Astrocyte (in vitro differentiated cells and primary cell): ENCODE measurements around the gene CPTP. TPM values are rescaled to one million over a fixed set of nuclear protein-coding genes. Genes with fewer than 3 reads are reported as not detected.
A peak's percentile ranks its signal among the peaks of the same experiment; 100 is the strongest.

Experiments used
- DNase-seq: peaks from one replicate; pipeline ENCODE4 v3.0.0-alpha.2; 2010; ENCODE audit warnings: low read depth
- FAIRE-seq: peaks from 2 replicates; lab custom pipeline; 2011; peaks lifted over from hg19 to GRCh38; lab: Jason Lieb, UNC
- H2AFZ ChIP-seq: 2 replicates; pipeline ENCODE4 v1.6.0; 2012; ENCODE audit warnings: low read depth, low read length, inconsistent platforms
- H3K27ac ChIP-seq: 2 replicates; pipeline ENCODE4 v1.5.1; 2011; ENCODE audit warnings: low read depth, low read length, inconsistent platforms
- H3K27me3 ChIP-seq: 2 replicates; pipeline ENCODE4 v1.6.0; 2011; ENCODE audit warnings: low read length, inconsistent platforms; ENCODE audit not compliant: insufficient read depth
- H3K36me3 ChIP-seq: 2 replicates; pipeline ENCODE4 v1.5.1; 2011; ENCODE audit warnings: low read length, inconsistent platforms; ENCODE audit not compliant: insufficient read depth
- H3K4me1 ChIP-seq: 2 replicates; pipeline ENCODE4 v1.5.1; 2011; ENCODE audit warnings: low read length, inconsistent platforms; ENCODE audit not compliant: insufficient read depth
- H3K4me2 ChIP-seq: 2 replicates; pipeline ENCODE4 v1.6.0; 2012; ENCODE audit warnings: low read length, inconsistent platforms
- H3K4me3 ChIP-seq: 2 replicates; pipeline ENCODE4 v1.5.1; 2011; ENCODE audit warnings: low read depth, mild to moderate bottlenecking, low read length, inconsistent platforms; ENCODE audit not compliant: insufficient read depth
- H3K79me2 ChIP-seq: 2 replicates; pipeline ENCODE4 v1.6.0; 2012; ENCODE audit warnings: mild to moderate bottlenecking, low read length, inconsistent platforms; ENCODE audit not compliant: insufficient read depth
- H3K9ac ChIP-seq: 2 replicates; pipeline ENCODE4 v1.6.0; 2012; ENCODE audit warnings: mild to moderate bottlenecking, low read length, inconsistent platforms
- H3K9me3 ChIP-seq: 2 replicates; pipeline ENCODE4 v1.5.1; 2012; ENCODE audit warnings: low read depth, mild to moderate bottlenecking, low read length, inconsistent platforms; ENCODE audit not compliant: insufficient read depth
- H4K20me1 ChIP-seq: 2 replicates; pipeline ENCODE4 v1.6.0; 2012; ENCODE audit warnings: low read length, inconsistent platforms; ENCODE audit not compliant: insufficient read depth
- H3K27ac Mint-ChIP-seq: one replicate; pipeline ENCODE4 v1.8.0; 2021; ENCODE audit warnings: mild to moderate bottlenecking, mixed read lengths; ENCODE audit not compliant: unreplicated experiment
- H3K27me3 Mint-ChIP-seq: one replicate; pipeline ENCODE4 v1.8.0; 2021; ENCODE audit warnings: low read depth, mixed read lengths; ENCODE audit not compliant: unreplicated experiment
- H3K36me3 Mint-ChIP-seq: one replicate; pipeline ENCODE4 v1.8.0; 2021; ENCODE audit warnings: low read depth, mixed read lengths; ENCODE audit not compliant: unreplicated experiment
- H3K4me1 Mint-ChIP-seq: one replicate; pipeline ENCODE4 v1.8.0; 2021; ENCODE audit warnings: low read depth, mixed read lengths; ENCODE audit not compliant: unreplicated experiment
- H3K4me3 Mint-ChIP-seq: one replicate; pipeline ENCODE4 v1.8.0; 2021; ENCODE audit warnings: mild to moderate bottlenecking, moderate library complexity, mixed read lengths; ENCODE audit not compliant: unreplicated experiment
- H3K9me3 Mint-ChIP-seq: one replicate; pipeline ENCODE4 v1.8.0; 2021; ENCODE audit warnings: mild to moderate bottlenecking, mixed read lengths; ENCODE audit not compliant: unreplicated experiment
- EZH2 ChIP-seq: IDR thresholded peaks from 2 replicates; pipeline ENCODE4 v1.6.1; 2012; ENCODE audit warnings: mild to moderate bottlenecking, low read length, inconsistent platforms; ENCODE audit not compliant: insufficient read depth
- total RNA-seq: library from RNA; stranded (reverse); gene quantifications from 2 replicates; pipeline ENCODE4 v1.2.1, GENCODE V29; 2021
- TF ChIP-seq, protein P1 (sequence below): IDR thresholded peaks from 2 replicates; pipeline ENCODE4 v1.5.1; 2011; ENCODE audit warnings: low read depth, mild to moderate bottlenecking, inconsistent platforms, low read length, moderate library complexity; ENCODE audit not compliant: insufficient read depth

Gene CPTP
- total RNA-seq, 1 donor from 2014 or later = 28.5 TPM

DNA sequence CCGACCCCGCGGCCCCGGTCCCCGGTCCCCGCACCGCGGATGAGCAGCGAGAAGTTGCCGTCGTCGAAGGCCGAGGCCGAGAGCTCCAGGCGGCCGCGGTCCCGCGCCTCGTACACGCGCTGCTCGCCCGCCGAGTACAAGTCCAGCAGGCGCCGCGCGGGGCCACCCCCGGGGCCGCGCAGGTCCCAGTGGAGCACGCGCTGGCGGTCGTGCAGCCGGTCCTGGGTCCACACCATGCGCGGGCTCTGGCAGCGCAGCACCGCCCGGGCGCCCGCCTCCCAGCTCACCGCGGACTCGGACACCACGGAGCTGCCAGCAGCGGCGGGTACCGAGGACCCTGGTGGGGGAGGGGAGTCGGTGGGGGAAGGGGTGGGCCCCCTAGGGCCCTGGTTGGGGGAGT lies 30.8 kb downstream of the CPTP start:
- DNase-seq = no peak
- Histone ChIP-seq H2AFZ (no peak overlapping the region), H3K9me3 (no peaks in the 10 kb centered on the region), H3K4me1 (peaks cover 36% of the 10 kb centered on the region), H3K27ac (no peak overlapping the region), H4K20me1 (peaks cover 48% of the 10 kb centered on the region), H3K27me3 (no peaks in the 10 kb centered on the region), H3K36me3 (peaks cover 11% of the 10 kb centered on the region), H3K79me2 (peaks cover 51% of the 10 kb centered on the region), H3K4me3 (no peak overlapping the region), H3K4me2 (peak overlapping the region; percentile 97), H3K9ac (no peak overlapping the region)
- Mint-ChIP-seq H3K36me3 (peaks cover 6% of the 10 kb centered on the region), H3K9me3 (no peaks in the 10 kb centered on the region), H3K4me1 (peaks cover 20% of the 10 kb centered on the region), H3K27me3 (peaks cover 2% of the 10 kb centered on the region), H3K4me3 (no peak overlapping the region), H3K27ac (no peak overlapping the region)
- TF ChIP-seq EZH2 = no peak
- no peak for FAIRE-seq

DNA sequence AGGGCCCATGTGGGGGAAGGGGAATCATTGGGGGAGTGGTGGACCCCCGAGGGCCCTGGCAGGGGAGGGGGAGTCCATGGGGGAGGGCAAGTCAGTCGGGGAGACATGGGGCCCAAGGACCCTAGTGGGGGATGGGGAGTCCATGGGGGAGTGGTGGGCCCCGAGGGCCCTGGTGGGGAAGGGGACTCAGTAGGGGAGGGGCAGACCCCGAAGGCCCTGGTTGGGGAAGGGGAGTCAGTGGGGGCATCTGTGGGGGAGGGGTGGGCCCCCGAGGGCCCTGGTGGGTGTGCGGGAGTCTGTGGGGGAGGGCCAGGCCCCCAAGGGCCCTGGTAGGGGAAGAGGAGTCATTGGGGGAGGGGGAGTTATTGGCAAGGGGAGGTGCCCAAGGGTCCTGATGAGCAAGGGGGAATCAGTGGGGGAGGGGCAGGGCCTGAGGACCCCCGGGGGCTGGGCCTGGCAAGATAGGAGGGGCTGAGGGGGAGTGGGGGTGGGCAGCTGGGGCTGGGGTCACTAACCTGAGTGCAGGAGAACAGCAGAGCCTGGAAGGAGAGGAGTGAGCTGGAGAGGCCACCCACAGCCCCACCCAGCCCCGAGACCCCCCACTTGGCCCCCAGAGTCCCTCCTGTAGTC lies 31.7 kb downstream of the CPTP start:
- FAIRE-seq (no peak), DNase-seq (no peak)
- Mint-ChIP-seq H3K4me1 (peaks cover 27% of the 10 kb centered on the region), H3K36me3 (peaks cover 6% of the 10 kb centered on the region), H3K4me3 (peak overlapping the region; percentile 83), H3K27ac (no peak overlapping the region), H3K9me3 (no peaks in the 10 kb centered on the region), H3K27me3 (peaks cover 2% of the 10 kb centered on the region)
- Histone ChIP-seq H3K79me2 (peaks cover 51% of the 10 kb centered on the region), H4K20me1 (peaks cover 48% of the 10 kb centered on the region), H3K4me1 (peaks cover 44% of the 10 kb centered on the region), H3K9me3 (no peaks in the 10 kb centered on the region), H3K36me3 (peaks cover 11% of the 10 kb centered on the region), H3K9ac (peak overlapping the region; percentile 95), H3K27ac (no peak overlapping the region), H2AFZ (no peak overlapping the region), H3K4me2 (peak overlapping the region; percentile 97), H3K27me3 (no peaks in the 10 kb centered on the region), H3K4me3 (peak overlapping the region; percentile 83)
- TF ChIP-seq, protein P1, sequence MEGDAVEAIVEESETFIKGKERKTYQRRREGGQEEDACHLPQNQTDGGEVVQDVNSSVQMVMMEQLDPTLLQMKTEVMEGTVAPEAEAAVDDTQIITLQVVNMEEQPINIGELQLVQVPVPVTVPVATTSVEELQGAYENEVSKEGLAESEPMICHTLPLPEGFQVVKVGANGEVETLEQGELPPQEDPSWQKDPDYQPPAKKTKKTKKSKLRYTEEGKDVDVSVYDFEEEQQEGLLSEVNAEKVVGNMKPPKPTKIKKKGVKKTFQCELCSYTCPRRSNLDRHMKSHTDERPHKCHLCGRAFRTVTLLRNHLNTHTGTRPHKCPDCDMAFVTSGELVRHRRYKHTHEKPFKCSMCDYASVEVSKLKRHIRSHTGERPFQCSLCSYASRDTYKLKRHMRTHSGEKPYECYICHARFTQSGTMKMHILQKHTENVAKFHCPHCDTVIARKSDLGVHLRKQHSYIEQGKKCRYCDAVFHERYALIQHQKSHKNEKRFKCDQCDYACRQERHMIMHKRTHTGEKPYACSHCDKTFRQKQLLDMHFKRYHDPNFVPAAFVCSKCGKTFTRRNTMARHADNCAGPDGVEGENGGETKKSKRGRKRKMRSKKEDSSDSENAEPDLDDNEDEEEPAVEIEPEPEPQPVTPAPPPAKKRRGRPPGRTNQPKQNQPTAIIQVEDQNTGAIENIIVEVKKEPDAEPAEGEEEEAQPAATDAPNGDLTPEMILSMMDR = no peak

DNA sequence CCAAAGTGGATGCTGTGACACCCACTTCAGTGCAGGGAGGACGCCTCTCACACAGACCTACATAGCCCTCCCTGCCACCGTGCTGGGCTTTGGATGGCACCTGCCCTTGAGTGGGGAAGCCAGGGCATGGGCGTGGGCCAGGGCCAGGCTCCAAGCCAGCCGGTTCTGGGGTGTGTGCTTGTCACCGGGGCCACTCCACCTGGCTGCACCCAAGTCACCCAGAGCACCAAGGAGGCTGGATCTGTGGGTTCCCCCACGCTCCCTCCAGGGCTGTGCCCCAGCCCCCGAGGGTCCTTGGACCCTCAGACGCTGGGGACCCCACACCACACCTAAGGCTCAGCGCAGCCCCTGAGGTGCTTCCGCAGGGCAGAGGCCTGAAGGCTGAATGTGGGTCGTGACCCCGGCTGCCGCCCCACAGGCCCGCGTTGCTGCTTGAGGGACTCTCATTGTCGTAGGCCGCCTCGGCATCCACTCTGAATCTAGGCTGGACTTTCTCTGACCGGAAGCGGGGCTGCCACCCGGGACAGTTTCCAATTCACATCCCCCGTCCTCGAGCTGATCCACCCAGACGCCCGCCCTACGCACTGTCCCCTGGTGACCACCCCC lies 32.3 kb downstream of the CPTP start:
- Histone ChIP-seq H3K4me3 (peak overlapping the region; percentile 83), H3K4me1 (peaks cover 48% of the 10 kb centered on the region), H3K27me3 (no peaks in the 10 kb centered on the region), H2AFZ (no peak overlapping the region), H3K9ac (peak overlapping the region; percentile 95), H3K4me2 (peak overlapping the region; percentile 97), H4K20me1 (peaks cover 42% of the 10 kb centered on the region), H3K36me3 (peaks cover 11% of the 10 kb centered on the region), H3K9me3 (no peaks in the 10 kb centered on the region), H3K79me2 (peaks cover 51% of the 10 kb centered on the region), H3K27ac (peak overlapping the region; percentile 96)
- peak overlapping the region; percentile 83 for H3K4me3 Mint-ChIP-seq
- no peak for FAIRE-seq
- H3K27me3 Mint-ChIP-seq = peaks cover 2% of the 10 kb centered on the region
- TF ChIP-seq EZH2 = no peak
- TF ChIP-seq, protein P1 = no peak
- DNase-seq = no peak
- peaks cover 6% of the 10 kb centered on the region for H3K36me3 Mint-ChIP-seq
- no peaks in the 10 kb centered on the region for H3K9me3 Mint-ChIP-seq
- H3K27ac Mint-ChIP-seq = peak overlapping the region; percentile 96
- H3K4me1 Mint-ChIP-seq = peaks cover 27% of the 10 kb centered on the region
